HepG2 (cell line): Measurements from ENCODE around the gene CPED1. TPM values are rescaled to one million over a fixed set of nuclear protein-coding genes. Genes with fewer than 3 reads are reported as not detected.

Experiments used
- ATAC-seq: fragments of 200-7000 bp; cut with Tn5 transposase; 3 replicates; pipeline ENCODE4 v1.9.1; 2020; ENCODE audit warnings: mild to moderate bottlenecking, moderate library complexity
- BruUV-seq: library from RNA; stranded (reverse); fragments of 400-500 nt; replicated peaks from 2 replicates; lab custom pipeline; 2021; lab: Mats Ljungman, UMichigan
- CTCF ChIA-PET: fragments of 300-600 bp; formaldehyde crosslinking; extraction: SDS; loops from one replicate; lab custom pipeline; 2021; ENCODE audit warnings: low total read pairs, inconsistent platforms, low intra/inter-chr PET ratio; lab: Yijun Ruan, JAX
- POLR2A ChIA-PET: fragments of 350-600 bp; sonication (Branson Sonifier 250); formaldehyde crosslinking; loops from one replicate; lab custom pipeline; 2020; ENCODE audit warnings: antibody characterized with exemption, inconsistent platforms; lab: Yijun Ruan, JAX
- DNase-seq: peaks from one replicate; pipeline ENCODE4 v3.0.0-alpha.2; 2015; ENCODE audit warnings: low spot score
- FAIRE-seq: peaks from 3 replicates; lab custom pipeline; 2011; peaks lifted over from hg19 to GRCh38; lab: Jason Lieb, UNC
- H2AFZ ChIP-seq: one replicate; pipeline ENCODE4 v1.6.1; 2011; ENCODE audit warnings: low read length, inconsistent platforms
- H3K27ac ChIP-seq: fragments of 300-600 bp; 3 replicates; pipeline ENCODE4 v1.8.0; 2011; ENCODE audit warnings: mixed run types, mild to moderate bottlenecking, mixed read lengths, low read length, inconsistent platforms; ENCODE audit not compliant: insufficient read depth; ENCODE audit errors: extremely low read length
- H3K27me3 ChIP-seq, 2 experiments: fragments of 200-600 bp in 1 of 2; 2 replicates in 1 of 2; 3 replicates in 1 of 2; pipeline versions ENCODE4 v1.6.0 to v1.8.0; 2011; ENCODE audit warnings: low read length in 2 of 2, mild to moderate bottlenecking in 2 of 2, moderate library complexity in 2 of 2, inconsistent platforms in 1 of 2; ENCODE audit not compliant: insufficient read depth in 2 of 2, control insufficient read depth in 1 of 2
- H3K36me3 ChIP-seq, 2 experiments: fragments of 200-600 bp in 1 of 2; replicated peaks in 1 of 2; 2 replicates in 1 of 2; 3 replicates in 1 of 2; pipeline versions ENCODE4 v1.5.1 to v1.8.0; 2011; ENCODE audit warnings: low read length in 2 of 2, inconsistent platforms in 1 of 2; ENCODE audit not compliant: insufficient read depth in 2 of 2, control insufficient read depth in 1 of 2
- H3K4me1 ChIP-seq: 2 replicates; pipeline ENCODE4 v1.5.1; 2012; ENCODE audit warnings: low read length, inconsistent platforms; ENCODE audit not compliant: insufficient read depth
- H3K4me2 ChIP-seq: 2 replicates; pipeline ENCODE4 v1.6.0; 2011; ENCODE audit warnings: low read depth, low read length, inconsistent platforms
- H3K4me3 ChIP-seq, 3 experiments: fragments of 200-600 bp in 1 of 3; sonication (generic), shearing (Covaris generic) in 1 of 3; replicated peaks in 1 of 3; 2 replicates each; pipeline ENCODE4 v1.5.1; 2011 to 2016; ENCODE audit warnings: low read length in 3 of 3, inconsistent platforms in 2 of 3, low read depth in 2 of 3, mild to moderate bottlenecking in 2 of 3, control low read depth in 1 of 3, mixed read lengths in 1 of 3; ENCODE audit not compliant: insufficient read depth in 1 of 3
- H3K79me2 ChIP-seq: one replicate; pipeline ENCODE4 v1.6.1; 2011; ENCODE audit warnings: low read length, inconsistent platforms; ENCODE audit not compliant: insufficient read depth
- H3K9ac ChIP-seq: 2 replicates; pipeline ENCODE4 v1.6.0; 2011; ENCODE audit warnings: mild to moderate bottlenecking, low read depth, low read length, inconsistent platforms; ENCODE audit not compliant: insufficient read depth
- H3K9me3 ChIP-seq: 2 replicates; pipeline ENCODE4 v1.5.1; 2012; ENCODE audit warnings: mild to moderate bottlenecking, low read length
- H4K20me1 ChIP-seq: 2 replicates; pipeline ENCODE4 v1.6.0; 2011; ENCODE audit warnings: inconsistent platforms, mild to moderate bottlenecking, low read length, moderate library complexity; ENCODE audit not compliant: insufficient read depth
- CENPT ChIP-seq: sonication (generic); formaldehyde crosslinking; IDR thresholded peaks from 2 replicates; pipeline ENCODE4 v1.8.0; 2022; ENCODE audit warnings: low read depth, mild to moderate bottlenecking, moderate library complexity, missing genetic modification reagents
- HMGXB3 ChIP-seq: sonication (generic); formaldehyde crosslinking; IDR thresholded peaks from 2 replicates; pipeline ENCODE4 v1.4.0; 2020; ENCODE audit warnings: missing genetic modification reagents, borderline replicate concordance
- NFIC ChIP-seq: IDR thresholded peaks from 2 replicates; pipeline ENCODE4 v1.6.1; 2012; ENCODE audit warnings: mild to moderate bottlenecking, low read length, inconsistent platforms
- PTBP1 ChIP-seq: fragments of 200-400 bp; formaldehyde crosslinking; IDR thresholded peaks from 2 replicates; pipeline ENCODE4 v1.6.1; 2018; ENCODE audit warnings: low read length, low read depth; ENCODE audit not compliant: poor library complexity, severe bottlenecking
- SNAPC4 ChIP-seq: sonication (generic); formaldehyde crosslinking; IDR thresholded peaks from 2 replicates; pipeline ENCODE4 v1.4.0; 2020; ENCODE audit warnings: mild to moderate bottlenecking, missing genetic modification reagents
- SNAPC5 ChIP-seq: sonication (generic); formaldehyde crosslinking; IDR thresholded peaks from 2 replicates; pipeline ENCODE4 v1.8.1; 2023; ENCODE audit warnings: mild to moderate bottlenecking, missing genetic modification reagents, borderline replicate concordance
- TCF7 ChIP-seq: sonication (generic); IDR thresholded peaks from 2 replicates; pipeline ENCODE4 v1.6.1; 2016; ENCODE audit warnings: antibody characterized with exemption, low read depth
- ZBTB7B ChIP-seq: sonication (generic); formaldehyde crosslinking; IDR thresholded peaks from 2 replicates; pipeline ENCODE4 v1.4.0; 2020; ENCODE audit warnings: missing genetic modification reagents
- ZNF124 ChIP-seq: sonication (generic); formaldehyde crosslinking; IDR thresholded peaks from 2 replicates; pipeline ENCODE4 v1.4.0; 2020; ENCODE audit warnings: missing genetic modification reagents
- ZNF274 ChIP-seq: sonication (generic); formaldehyde crosslinking; IDR thresholded peaks from 2 replicates; pipeline ENCODE4 v1.5.1; 2020; ENCODE audit warnings: mild to moderate bottlenecking, missing genetic modification reagents
- ZNF30 ChIP-seq: sonication (generic); formaldehyde crosslinking; IDR thresholded peaks from 2 replicates; pipeline ENCODE4 v1.5.0; 2020; ENCODE audit warnings: mild to moderate bottlenecking, missing genetic modification reagents
- ZNF335 ChIP-seq: sonication (generic); formaldehyde crosslinking; IDR thresholded peaks from 2 replicates; pipeline ENCODE4 v1.4.0; 2020; ENCODE audit warnings: missing genetic modification reagents
- WGBS: methylation state at CpG from one replicate; pipeline ENCODE4 v1.1.6; 2017; ENCODE audit warnings: low lambda C conversion rate; 5-methylcytosine and 5-hydroxymethylcytosine counted together
- in situ Hi-C: cut with HindIII; loops from 2 replicates; pipeline ENCODE4 v1.10.0; 2017; ENCODE audit warnings: low pct_unique_long_range_greater_than_20kb; ENCODE audit not compliant: extremely low pct_ligation_motif_present
- intact Hi-C: fragments of 100-400 bp; cut with micrococcal nuclease; formaldehyde crosslinking; loops from one replicate; pipeline ENCODE4 v1.10.0; 2022; ENCODE audit not compliant: unreplicated experiment
- polyA plus RNA-seq, 8 experiments: library from polyadenylated mRNA; depleted of rRNA in 3 of 8; stranded (reverse) in 7 of 8; unstranded in 1 of 8; fragments of >200 nt; fragmentation: Illumina TruSeq in 4 of 8; extraction: Trizol in 4 of 8; gene quantifications; 2 replicates each; pipeline versions ENCODE4 v1.2.1 to v1.2.3, GENCODE V29; 2011 to 2016; ENCODE audit warnings: low read depth in 4 of 8, missing spikeins in 1 of 8, mixed read lengths in 1 of 8; ENCODE audit not compliant: insufficient read depth in 1 of 8
- total RNA-seq, 5 experiments: library from RNA; depleted of rRNA; stranded (reverse); fragments of >200 nt; fragmentation: Illumina TruSeq; extraction: Trizol; gene quantifications; 2 replicates each; pipeline ENCODE4 v1.2.3, GENCODE V29; 2016; ENCODE audit warnings: low read depth in 1 of 5

CPED1 gene
- total and polyA plus RNA-seq, 2 of the 13 experiments (the other 11 are each of a cell fraction or from before 2014, with no cell fraction given): 11.5 to 27.0 TPM

GRCh38 chr7:120991581-120991980, 3.1 kb downstream of the CPED1 start:
- Histone ChIP-seq H3K4me3 (no peak overlapping the region), H3K4me1 (peaks cover 21% of the 10 kb centered on the region), H3K9ac (no peak overlapping the region), H3K27ac (no peak overlapping the region), H3K27me3 (peaks cover 0 to 14% of the 10 kb centered on the region in 2 experiments; a peak in 3 of 5 replicates), H3K36me3 (no peaks in the 10 kb centered on the region), H3K79me2 (no peaks in the 10 kb centered on the region), H3K9me3 (no peaks in the 10 kb centered on the region), H4K20me1 (no peaks in the 10 kb centered on the region), H3K4me2 (no peak overlapping the region), H2AFZ (no peak overlapping the region)
- no peak for FAIRE-seq
- in situ Hi-C loops (no loop called here), intact Hi-C loops (no loop called here)
- ChIA-PET CTCF (no interaction called here), POLR2A (no interaction called here)
- DNase-seq: no peak
- no peak for ATAC-seq
- no TSS peak for BruUV-seq
- WGBS: 2% methylated on average over 2 of the region's 2 CpGs
- no peak for TF ChIP-seq ZNF30 (CRISPR knock-in tag)
- no peak for TF ChIP-seq ZBTB7B (CRISPR knock-in tag)
- no peak for TF ChIP-seq CENPT (CRISPR knock-in tag)
- no peak for TF ChIP-seq PTBP1
- TF ChIP-seq SNAPC5 (CRISPR knock-in tag): no peak
- no peak for TF ChIP-seq ZNF335 (CRISPR knock-in tag)
- TF ChIP-seq TCF7: no peak
- no peak for TF ChIP-seq ZNF124 (CRISPR knock-in tag)
- TF ChIP-seq ZNF274 (CRISPR knock-in tag): no peak
- TF ChIP-seq SNAPC4 (CRISPR knock-in tag): no peak
- no peak for TF ChIP-seq HMGXB3 (CRISPR knock-in tag)
- no peak for TF ChIP-seq NFIC
